SK-N-SH treated with all-trans-retinoic acid at 6 μM for 48 hours (cell line): ENCODE measurements around the gene LFNG.

Source experiments
- PPARA ChIP-seq: fragments of 250-450 bp; sonication (Bioruptor Pico); IDR thresholded peaks from 2 replicates; pipeline ENCODE4 v1.5.0; 2020; ENCODE audit warnings: mild to moderate bottlenecking, borderline replicate concordance
- TSHZ2 ChIP-seq: fragments of 250-450 bp; sonication (Bioruptor Pico); IDR thresholded peaks from 2 replicates; pipeline ENCODE4 v1.5.0; 2020; ENCODE audit warnings: mild to moderate bottlenecking, moderate library complexity
- ZC3H10 ChIP-seq: fragments of 250-450 bp; sonication (Bioruptor Pico); IDR thresholded peaks from 2 replicates; pipeline ENCODE4 v1.5.1; 2021; ENCODE audit warnings: mild to moderate bottlenecking, moderate library complexity
- ZFP30 ChIP-seq: fragments of 450-650 bp; formaldehyde crosslinking; IDR thresholded peaks from 2 replicates; pipeline ENCODE4 v1.5.0; 2022; ENCODE audit warnings: mild to moderate bottlenecking, moderate library complexity
- ZNF70 ChIP-seq: fragments of 450-650 bp; formaldehyde crosslinking; IDR thresholded peaks from 2 replicates; pipeline ENCODE4 v1.5.0; 2020; ENCODE audit warnings: mild to moderate bottlenecking, moderate library complexity
- TF ChIP-seq, protein P1 (sequence below): fragments of 250-450 bp; sonication (Bioruptor Pico); IDR thresholded peaks from 2 replicates; pipeline ENCODE4 v1.8.0; 2020; ENCODE audit warnings: mild to moderate bottlenecking, moderate library complexity, borderline replicate concordance
- TF ChIP-seq, protein P2 (sequence below): fragments of 250-450 bp; sonication (Bioruptor Pico); IDR thresholded peaks from 2 replicates; pipeline ENCODE4 v1.5.1; 2020; ENCODE audit warnings: low read depth, mild to moderate bottlenecking, moderate library complexity

DNA sequence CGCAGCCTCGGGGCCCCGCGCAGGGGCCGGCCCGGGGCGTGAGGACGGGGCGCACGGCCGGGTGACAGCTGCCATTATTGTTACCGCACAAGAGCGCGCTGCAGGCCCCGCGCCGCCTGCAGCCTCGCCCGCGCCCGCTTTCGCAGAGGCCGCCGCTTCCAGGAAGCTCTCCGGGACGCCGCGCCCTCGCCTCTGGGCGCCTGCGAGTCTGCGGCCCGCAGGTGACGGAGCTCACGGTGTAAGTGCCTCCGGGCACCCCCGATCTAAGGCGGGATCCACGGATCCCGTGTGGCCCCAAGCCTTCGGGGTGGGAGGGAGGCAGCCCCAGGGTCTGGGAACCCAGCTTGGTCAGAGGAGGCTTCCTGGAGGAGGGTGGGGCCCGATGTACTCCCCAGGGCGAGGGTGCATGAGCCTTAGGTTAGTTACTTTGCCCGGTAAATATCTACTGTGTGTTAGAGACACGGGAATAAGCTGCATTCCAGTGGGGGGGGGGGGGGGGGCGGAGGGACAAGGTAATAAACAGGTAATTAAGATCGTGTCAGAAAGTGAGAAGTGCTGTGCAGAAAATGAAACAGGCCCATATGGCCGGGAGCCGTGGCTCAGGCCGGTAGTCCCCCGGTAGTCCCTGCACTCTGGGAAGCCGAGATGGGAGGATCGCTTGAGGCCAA is 39.8 kb downstream of the LFNG start:
- TF ChIP-seq, protein P1, sequence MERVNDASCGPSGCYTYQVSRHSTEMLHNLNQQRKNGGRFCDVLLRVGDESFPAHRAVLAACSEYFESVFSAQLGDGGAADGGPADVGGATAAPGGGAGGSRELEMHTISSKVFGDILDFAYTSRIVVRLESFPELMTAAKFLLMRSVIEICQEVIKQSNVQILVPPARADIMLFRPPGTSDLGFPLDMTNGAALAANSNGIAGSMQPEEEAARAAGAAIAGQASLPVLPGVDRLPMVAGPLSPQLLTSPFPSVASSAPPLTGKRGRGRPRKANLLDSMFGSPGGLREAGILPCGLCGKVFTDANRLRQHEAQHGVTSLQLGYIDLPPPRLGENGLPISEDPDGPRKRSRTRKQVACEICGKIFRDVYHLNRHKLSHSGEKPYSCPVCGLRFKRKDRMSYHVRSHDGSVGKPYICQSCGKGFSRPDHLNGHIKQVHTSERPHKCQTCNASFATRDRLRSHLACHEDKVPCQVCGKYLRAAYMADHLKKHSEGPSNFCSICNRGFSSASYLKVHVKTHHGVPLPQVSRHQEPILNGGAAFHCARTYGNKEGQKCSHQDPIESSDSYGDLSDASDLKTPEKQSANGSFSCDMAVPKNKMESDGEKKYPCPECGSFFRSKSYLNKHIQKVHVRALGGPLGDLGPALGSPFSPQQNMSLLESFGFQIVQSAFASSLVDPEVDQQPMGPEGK (CRISPR knock-in tag) = no peak
- TF ChIP-seq, protein P2, sequence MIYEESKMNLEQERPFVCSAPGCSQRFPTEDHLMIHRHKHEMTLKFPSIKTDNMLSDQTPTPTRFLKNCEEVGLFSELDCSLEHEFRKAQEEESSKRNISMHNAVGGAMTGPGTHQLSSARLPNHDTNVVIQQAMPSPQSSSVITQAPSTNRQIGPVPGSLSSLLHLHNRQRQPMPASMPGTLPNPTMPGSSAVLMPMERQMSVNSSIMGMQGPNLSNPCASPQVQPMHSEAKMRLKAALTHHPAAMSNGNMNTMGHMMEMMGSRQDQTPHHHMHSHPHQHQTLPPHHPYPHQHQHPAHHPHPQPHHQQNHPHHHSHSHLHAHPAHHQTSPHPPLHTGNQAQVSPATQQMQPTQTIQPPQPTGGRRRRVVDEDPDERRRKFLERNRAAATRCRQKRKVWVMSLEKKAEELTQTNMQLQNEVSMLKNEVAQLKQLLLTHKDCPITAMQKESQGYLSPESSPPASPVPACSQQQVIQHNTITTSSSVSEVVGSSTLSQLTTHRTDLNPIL (CRISPR knock-in tag) = no peak
- no peak for TF ChIP-seq ZNF70 (CRISPR knock-in tag)
- TF ChIP-seq ZC3H10 (CRISPR knock-in tag) = no peak
- no peak for TF ChIP-seq PPARA
- TF ChIP-seq TSHZ2 (CRISPR knock-in tag) = no peak; the same call in 1 of the 2 replicates
- TF ChIP-seq ZFP30 = no peak
